NCI-H2029 treated with DMSO at 0.1 percent for 48 hours (cell line): ENCODE data around the gene CCDC88C.

Source experiments
- DNase-seq: peaks from one replicate; lab custom pipeline; 2025; lab: John Stamatoyannopoulos, UW

Gene CCDC88C

GRCh38 chr14:91377700-91378652 is 39.6 kb downstream of the CCDC88C start:
- DNase-seq = no peak

GRCh38 chr14:91376547-91377477 is 40.8 kb downstream of the CCDC88C start:
- DNase-seq = peak; percentile 31

DNA sequence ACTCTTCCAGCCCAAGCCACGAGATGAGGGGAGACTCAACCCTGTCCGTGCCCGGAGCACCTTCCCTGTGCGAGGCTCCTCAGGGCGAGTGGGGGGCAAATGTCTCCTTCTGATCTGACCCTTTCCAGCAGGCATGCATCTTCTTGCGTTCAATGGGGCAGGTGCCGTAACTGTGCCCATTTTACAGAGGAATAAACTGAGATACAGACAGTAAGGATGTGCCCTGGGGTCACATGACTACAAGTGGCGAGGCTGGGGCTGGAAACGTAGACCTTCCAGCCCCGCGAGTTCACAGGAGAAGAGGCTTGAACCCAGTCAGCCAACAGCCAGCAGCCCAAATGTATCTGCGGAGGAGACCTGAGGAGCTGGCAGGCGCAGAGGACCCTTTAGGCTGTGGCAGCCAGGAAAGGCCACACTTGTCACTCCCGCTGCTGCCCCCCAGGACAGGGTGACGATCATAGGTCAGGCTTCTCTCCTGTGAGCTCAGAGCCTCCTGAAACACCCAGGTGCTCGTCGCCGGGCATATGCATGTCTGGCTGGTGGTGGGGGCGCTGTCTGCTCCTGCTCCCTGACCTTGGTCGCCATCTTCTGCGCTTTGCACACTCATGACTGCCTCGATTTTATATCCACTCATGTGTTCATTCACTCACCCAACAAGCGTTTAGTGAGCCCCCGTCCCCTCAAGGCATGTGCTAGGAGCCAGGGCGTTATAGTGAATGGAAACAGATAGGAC is 41.7 kb downstream of the CCDC88C start:
- DNase-seq = no peak

- DNase-seq = no peak
Measured at GRCh38 chr14:91374879-91375702, 42.5 kb downstream of the CCDC88C start.

- DNase-seq = no peak
Measured at GRCh38 chr14:91374287-91374878, 43.2 kb downstream of the CCDC88C start.

- DNase-seq = no peak
Measured at GRCh38 chr14:91373591-91374254, 43.9 kb downstream of the CCDC88C start.

GRCh38 chr14:91372671-91373495 is 44.7 kb downstream of the CCDC88C start:
- no peak for DNase-seq

- no peak for DNase-seq
Measured at GRCh38 chr14:91371990-91372375, 45.6 kb downstream of the CCDC88C start.

DNA sequence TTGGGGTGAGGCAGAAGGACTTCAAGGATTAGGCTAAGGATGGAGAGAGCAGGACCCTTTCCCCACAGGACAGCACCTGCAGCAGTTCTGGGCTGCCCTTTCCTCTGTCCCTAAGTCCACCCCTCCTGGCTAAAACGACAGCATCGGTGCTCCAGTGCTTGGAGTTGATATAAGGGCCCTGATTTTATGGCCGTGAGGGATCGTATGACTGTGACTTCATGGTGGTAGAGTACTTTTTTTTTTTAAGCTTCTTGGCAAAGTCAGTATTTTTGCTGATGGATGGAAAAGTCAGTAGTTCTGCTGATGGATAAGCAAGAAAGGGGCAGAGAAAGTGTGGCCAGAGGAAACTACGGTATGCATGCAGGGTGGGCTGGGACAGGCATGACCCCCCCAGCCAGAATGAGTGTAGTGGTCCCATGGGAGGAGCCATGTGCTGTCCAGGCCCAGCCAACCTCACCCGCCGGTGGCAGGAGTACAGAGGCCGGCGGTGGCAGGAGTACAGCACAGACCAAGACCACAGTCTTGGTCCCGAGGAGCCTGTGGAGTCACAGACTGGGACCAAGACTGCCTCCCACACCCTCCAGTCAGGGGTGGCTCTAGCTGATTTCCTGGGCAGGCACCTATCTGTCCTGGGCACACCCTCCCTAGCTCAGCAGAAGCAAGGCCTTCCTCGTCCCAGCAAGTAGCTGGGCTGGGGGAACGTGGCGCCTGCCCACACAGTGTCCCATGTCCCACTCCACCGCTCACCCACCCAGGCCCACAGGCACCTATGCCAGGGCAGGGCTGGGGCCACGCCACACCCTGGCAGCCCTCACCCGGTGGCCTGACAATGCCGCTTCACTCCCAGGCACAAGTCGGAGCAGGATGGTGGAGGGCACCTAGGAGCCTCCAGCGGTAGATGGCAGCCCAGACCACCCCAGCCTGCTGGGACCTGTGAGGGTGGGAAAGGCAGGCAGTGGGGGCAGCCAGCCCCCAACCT is 46.3 kb downstream of the CCDC88C start:
- DNase-seq = no peak

DNA sequence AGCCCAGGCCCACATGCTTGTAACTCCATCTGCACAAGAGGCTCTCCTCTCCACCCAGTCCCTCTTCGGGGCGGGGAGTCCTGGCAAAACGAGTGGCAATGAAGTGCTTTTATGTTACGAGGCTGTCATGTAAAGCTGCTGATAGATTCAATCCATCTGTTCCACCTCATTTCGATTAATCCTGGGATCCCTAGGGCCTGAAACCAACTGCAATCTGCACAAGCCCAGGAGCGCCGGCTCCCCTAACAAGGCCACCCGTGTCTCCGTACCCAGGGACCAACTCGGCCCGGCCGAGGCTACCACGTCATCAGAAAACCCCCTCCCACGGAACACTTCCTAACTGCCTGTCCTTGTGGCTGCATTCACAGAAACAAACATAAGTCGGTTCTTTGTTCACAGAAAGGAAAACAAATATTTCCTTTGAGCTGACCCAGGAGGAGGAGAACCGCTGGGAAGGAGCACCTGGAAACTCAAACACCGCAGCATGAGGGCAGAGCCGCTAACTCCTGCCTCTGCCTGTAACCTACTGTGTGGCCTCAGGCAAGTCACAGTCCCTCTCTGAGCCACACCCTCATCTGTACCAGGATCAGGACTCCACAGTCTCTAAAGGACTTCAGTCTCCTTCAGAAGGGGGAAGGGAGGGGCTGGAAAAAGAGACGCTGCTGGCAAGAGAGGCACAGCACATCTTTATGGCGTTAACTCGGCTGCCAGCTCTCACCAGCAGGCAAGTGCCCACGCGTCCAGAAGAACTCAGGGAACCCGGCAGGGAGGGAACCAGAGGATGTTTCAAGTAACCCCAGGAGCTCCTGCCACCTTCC is 47.8 kb downstream of the CCDC88C start:
- peak; percentile 56 for DNase-seq

GRCh38 chr14:91368776-91369416 is 48.7 kb downstream of the CCDC88C start:
- no peak for DNase-seq

GRCh38 chr14:91367173-91368171 is 50.1 kb downstream of the CCDC88C start:
- DNase-seq = no peak

- no peak for DNase-seq
Measured at GRCh38 chr14:91366749-91367148, 50.9 kb downstream of the CCDC88C start.

DNA sequence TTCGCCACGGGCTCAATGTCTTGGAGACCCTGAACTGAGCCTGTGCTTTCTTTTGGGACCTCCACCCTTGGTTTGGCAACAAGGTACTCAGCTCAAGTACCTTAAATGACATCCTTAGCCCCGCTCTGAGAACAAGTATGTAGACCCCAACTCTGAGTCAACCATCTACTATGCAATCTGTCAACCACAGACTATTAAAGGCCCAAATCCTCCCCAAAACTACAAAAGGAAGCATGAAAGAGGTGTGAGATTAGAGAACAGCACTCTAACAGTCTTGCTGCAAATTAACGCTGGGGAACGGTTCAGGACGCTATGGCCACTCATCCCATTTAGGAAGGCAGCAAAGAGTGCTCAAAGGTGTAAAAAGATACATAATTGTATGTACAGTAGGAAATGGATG is 52.1 kb downstream of the CCDC88C start:
- no peak for DNase-seq

- no peak for DNase-seq
Measured at GRCh38 chr14:91364524-91365270, 52.9 kb downstream of the CCDC88C start.
